OCI-LY3 (cell line): ENCODE data around the gene PACC1.

Experiments used
- H2AFZ ChIP-seq: fragments of 200-600, 300-600 bp; shearing (Covaris generic); 2 replicates; pipeline ENCODE4 v1.6.0; 2014; ENCODE audit warnings: antibody characterized with exemption, low read depth, low read length
- H3K27ac ChIP-seq: fragments of 200-600, 300-600 bp; sonication (generic); 2 replicates; pipeline ENCODE4 v1.5.1; 2014; ENCODE audit warnings: mild to moderate bottlenecking, low read length, moderate library complexity, mixed read lengths
- H3K27me3 ChIP-seq: fragments of 200-600, 300-600 bp; sonication (generic); 2 replicates; pipeline ENCODE4 v1.6.1; 2014; ENCODE audit warnings: low read depth, low read length, mixed read lengths
- H3K36me3 ChIP-seq: fragments of 200-600, 300-600 bp; sonication (generic); replicated peaks from 2 replicates; pipeline ENCODE3; 2014; ENCODE audit warnings: low read depth, low read length, mixed read lengths
- H3K4me1 ChIP-seq: fragments of 300-600, 200-600 bp; sonication (generic); 2 replicates; pipeline ENCODE4 v1.6.1; 2014; ENCODE audit warnings: low read length, mixed read lengths
- H3K4me2 ChIP-seq: fragments of 200-600, 300-600 bp; sonication (generic); 2 replicates; pipeline ENCODE4 v1.6.1; 2014; ENCODE audit warnings: low read length, mixed read lengths
- H3K4me3 ChIP-seq: fragments of 300-600, 200-600 bp; sonication (generic); 2 replicates; pipeline ENCODE4 v1.5.1; 2014; ENCODE audit warnings: antibody characterized with exemption, mild to moderate bottlenecking, low read length, moderate library complexity
- H3K79me2 ChIP-seq: fragments of 300-600, 200-600 bp; shearing (Covaris generic); 2 replicates; pipeline ENCODE4 v1.6.1; 2014; ENCODE audit warnings: mild to moderate bottlenecking, low read length, mixed read lengths
- H3K9ac ChIP-seq: fragments of 300-600, 200-600 bp; shearing (Covaris generic); 2 replicates; pipeline ENCODE4 v1.6.0; 2014; ENCODE audit warnings: mild to moderate bottlenecking, low read length, moderate library complexity
- H3K9me3 ChIP-seq: fragments of 200-600, 300-600 bp; shearing (Covaris generic); 2 replicates; pipeline ENCODE4 v1.6.1; 2014; ENCODE audit warnings: low read length, mixed read lengths; ENCODE audit not compliant: insufficient read depth
- H4K20me1 ChIP-seq: fragments of 200-600, 300-600 bp; sonication (generic); 2 replicates; pipeline ENCODE4 v1.6.1; 2016; ENCODE audit warnings: low read length, mixed read lengths; ENCODE audit not compliant: insufficient read depth
- CTCF ChIP-seq: fragments of 200-600, 300-600 bp; sonication (generic); IDR thresholded peaks from 2 replicates; pipeline ENCODE4 v1.5.1; 2014; ENCODE audit warnings: antibody characterized with exemption, low read length, low read depth
- EZH2phosphoT487 ChIP-seq: fragments of 200-600 bp; shearing (Covaris generic); IDR thresholded peaks from 2 replicates; pipeline ENCODE4 v1.6.1; 2018; ENCODE audit warnings: antibody characterized with exemption, mixed run types, low read depth

PACC1 gene

GRCh38 chr1:212446333-212446732 is 31.6 kb upstream of the PACC1 start:
- H3K4me1 ChIP-seq, result no peaks in the 10 kb centered on the region
- no peak overlapping the region for H3K4me2 ChIP-seq
- no peaks in the 10 kb centered on the region for H4K20me1 ChIP-seq
- no peak overlapping the region for H2AFZ ChIP-seq
- no peaks in the 10 kb centered on the region for H3K27me3 ChIP-seq
- no peak overlapping the region for H3K4me3 ChIP-seq
- H3K27ac ChIP-seq, result no peak overlapping the region
- no peak for TF ChIP-seq EZH2phosphoT487
- no peak for TF ChIP-seq CTCF
- H3K9ac ChIP-seq, result no peak overlapping the region
- H3K9me3 ChIP-seq, result no peaks in the 10 kb centered on the region
- peaks cover 3% of the 10 kb centered on the region; the same call in 1 of the 2 replicates for H3K79me2 ChIP-seq
- H3K36me3 ChIP-seq, result peaks cover 13% of the 10 kb centered on the region

GRCh38 chr1:212442408-212442807 is 27.7 kb upstream of the PACC1 start:
- no peak overlapping the region for H3K9ac ChIP-seq
- H3K27ac ChIP-seq, result no peak overlapping the region
- no peak overlapping the region for H3K4me2 ChIP-seq
- no peak overlapping the region for H3K4me3 ChIP-seq
- no peak overlapping the region for H2AFZ ChIP-seq
- H3K4me1 ChIP-seq, result no peaks in the 10 kb centered on the region
- H3K9me3 ChIP-seq, result no peaks in the 10 kb centered on the region
- H3K36me3 ChIP-seq, result peaks cover 16% of the 10 kb centered on the region
- 0 out of 2 replicates have a peak, but pooled peaks cover 3% of the 10 kb centered on the region for H4K20me1 ChIP-seq
- TF ChIP-seq EZH2phosphoT487 (no peak), CTCF (no peak)
- H3K79me2 ChIP-seq, result peaks cover 27% of the 10 kb centered on the region
- H3K27me3 ChIP-seq, result no peaks in the 10 kb centered on the region

GRCh38 chr1:212440419-212440818 is 25.7 kb upstream of the PACC1 start:
- TF ChIP-seq CTCF, result no peak
- no peak for TF ChIP-seq EZH2phosphoT487
- Histone ChIP-seq H3K9ac (no peak overlapping the region), H3K4me3 (no peak overlapping the region), H2AFZ (no peak overlapping the region), H3K9me3 (no peaks in the 10 kb centered on the region), H3K27me3 (no peaks in the 10 kb centered on the region), H4K20me1 (0 out of 2 replicates have a peak, but pooled peaks cover 3% of the 10 kb centered on the region), H3K27ac (no peak overlapping the region), H3K79me2 (peaks cover 34% of the 10 kb centered on the region), H3K4me1 (no peaks in the 10 kb centered on the region), H3K4me2 (no peak overlapping the region), H3K36me3 (peaks cover 12% of the 10 kb centered on the region)

GRCh38 chr1:212438831-212439237 is 24.1 kb upstream of the PACC1 start:
- H3K9ac ChIP-seq, result no peak overlapping the region
- H3K79me2 ChIP-seq, result peaks cover 45% of the 10 kb centered on the region
- H4K20me1 ChIP-seq, result 0 out of 2 replicates have a peak, but pooled peaks cover 3% of the 10 kb centered on the region
- H3K4me2 ChIP-seq, result no peak overlapping the region
- peaks cover 12% of the 10 kb centered on the region for H3K36me3 ChIP-seq
- peaks cover 3% of the 10 kb centered on the region for H3K4me1 ChIP-seq
- H3K27me3 ChIP-seq, result no peaks in the 10 kb centered on the region
- no peak overlapping the region for H2AFZ ChIP-seq
- H3K27ac ChIP-seq, result no peak overlapping the region
- no peak overlapping the region for H3K4me3 ChIP-seq
- no peak for TF ChIP-seq CTCF
- no peak for TF ChIP-seq EZH2phosphoT487
- H3K9me3 ChIP-seq, result no peaks in the 10 kb centered on the region
